ENCODE data around the gene CAMK1G.

CAMK1G gene

DNA sequence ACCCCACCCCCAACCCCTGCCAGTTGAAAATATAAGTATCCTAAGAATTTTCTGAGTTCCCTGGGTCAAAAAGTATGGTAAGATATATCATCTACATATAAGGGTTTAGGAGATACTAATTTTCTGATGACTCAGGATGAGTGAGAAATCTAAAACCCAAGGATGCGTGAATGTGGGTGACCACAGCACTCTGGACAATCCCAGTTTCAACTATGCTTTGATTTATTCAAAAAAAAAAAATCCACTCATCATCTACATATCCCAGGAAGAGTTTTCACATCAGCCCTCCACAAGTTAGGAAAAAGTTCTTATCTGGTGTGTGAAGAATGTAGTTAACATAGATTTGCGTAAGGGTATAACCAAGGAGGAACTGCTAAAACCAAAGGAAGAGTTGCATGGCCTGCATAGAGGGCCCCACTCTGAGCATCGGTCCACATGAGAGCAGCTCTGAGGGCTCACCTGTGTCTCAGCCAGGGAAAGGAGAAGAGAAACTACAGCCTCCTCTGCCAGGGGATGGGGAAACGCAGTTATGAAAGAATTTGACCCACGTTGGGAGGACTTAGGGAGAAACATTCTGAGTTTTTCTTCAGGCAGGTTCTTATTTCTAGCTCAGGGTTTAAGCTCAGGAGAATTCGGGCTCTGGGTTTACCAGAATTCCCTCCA lies 50.0 kb downstream of the CAMK1G start:
- no peak for DNase-seq (ENCODE audit: low read depth)
- H3K4me3 ChIP-seq (ENCODE audit: low read length) = no peak overlapping the region
- TF ChIP-seq, protein P1, sequence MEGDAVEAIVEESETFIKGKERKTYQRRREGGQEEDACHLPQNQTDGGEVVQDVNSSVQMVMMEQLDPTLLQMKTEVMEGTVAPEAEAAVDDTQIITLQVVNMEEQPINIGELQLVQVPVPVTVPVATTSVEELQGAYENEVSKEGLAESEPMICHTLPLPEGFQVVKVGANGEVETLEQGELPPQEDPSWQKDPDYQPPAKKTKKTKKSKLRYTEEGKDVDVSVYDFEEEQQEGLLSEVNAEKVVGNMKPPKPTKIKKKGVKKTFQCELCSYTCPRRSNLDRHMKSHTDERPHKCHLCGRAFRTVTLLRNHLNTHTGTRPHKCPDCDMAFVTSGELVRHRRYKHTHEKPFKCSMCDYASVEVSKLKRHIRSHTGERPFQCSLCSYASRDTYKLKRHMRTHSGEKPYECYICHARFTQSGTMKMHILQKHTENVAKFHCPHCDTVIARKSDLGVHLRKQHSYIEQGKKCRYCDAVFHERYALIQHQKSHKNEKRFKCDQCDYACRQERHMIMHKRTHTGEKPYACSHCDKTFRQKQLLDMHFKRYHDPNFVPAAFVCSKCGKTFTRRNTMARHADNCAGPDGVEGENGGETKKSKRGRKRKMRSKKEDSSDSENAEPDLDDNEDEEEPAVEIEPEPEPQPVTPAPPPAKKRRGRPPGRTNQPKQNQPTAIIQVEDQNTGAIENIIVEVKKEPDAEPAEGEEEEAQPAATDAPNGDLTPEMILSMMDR (conservative IDR thresholded peaks at IDR 0.05; ENCODE audit: low read depth, low read length) = no peak

- TF ChIP-seq, protein P1 (conservative IDR thresholded peaks at IDR 0.05; ENCODE audit: low read depth, low read length) = no peak
- DNase-seq (ENCODE audit: low read depth) = no peak
- H3K4me3 ChIP-seq (ENCODE audit: low read length) = no peak overlapping the region
These were observed 50.7 kb downstream of the CAMK1G start for GRCh38 chr1:209634005-209634737.

DNA sequence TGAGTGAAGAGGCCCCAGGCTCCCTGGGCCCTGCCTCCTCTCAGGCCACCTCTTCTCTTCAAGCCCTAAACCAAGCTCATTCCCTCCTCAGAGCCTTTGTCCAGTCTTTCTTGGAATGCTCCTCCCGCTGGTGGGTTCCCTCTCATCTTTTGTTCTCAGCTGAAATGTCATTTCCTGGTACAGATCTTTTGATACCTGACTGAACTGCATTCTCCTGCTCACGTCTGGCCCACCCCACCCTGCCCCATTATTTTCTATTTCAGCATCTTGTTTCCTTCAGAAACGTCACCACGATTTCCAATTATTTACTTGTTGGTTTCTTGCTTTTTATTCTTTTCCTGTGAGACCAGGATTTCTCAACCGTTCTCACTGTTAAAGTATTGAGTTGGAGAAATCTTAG lies 52.3 kb downstream of the CAMK1G start:
- no peak overlapping the region for H3K4me3 ChIP-seq (ENCODE audit: low read length)
- TF ChIP-seq, protein P1 (conservative IDR thresholded peaks at IDR 0.05; ENCODE audit: low read depth, low read length) = no peak
- DNase-seq (ENCODE audit: low read depth) = no peak

DNA sequence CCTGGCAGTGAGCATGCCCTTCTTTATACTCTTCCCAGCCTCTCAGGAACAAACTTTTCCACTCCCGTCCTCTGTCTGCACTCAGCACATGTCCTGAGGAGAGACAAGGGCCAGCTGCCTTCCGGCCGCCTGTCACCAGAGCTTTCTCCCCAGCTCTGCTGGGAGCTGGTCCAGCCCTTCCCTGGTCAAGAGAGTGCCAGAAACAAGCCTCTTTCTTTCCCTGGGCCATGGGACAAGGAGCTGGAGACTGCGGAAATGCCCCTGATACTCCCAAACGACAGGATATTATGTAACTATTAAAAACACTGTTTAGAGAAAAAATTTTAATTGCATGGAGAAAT lies 58.3 kb downstream of the CAMK1G start:
- no peak for DNase-seq (ENCODE audit: low read depth)
- TF ChIP-seq, protein P1 (conservative IDR thresholded peaks at IDR 0.05; ENCODE audit: low read depth, low read length) = no peak
- H3K4me3 ChIP-seq (ENCODE audit: low read length) = no peak overlapping the region

- no peak for DNase-seq (ENCODE audit: low read depth)
- no peak overlapping the region for H3K4me3 ChIP-seq (ENCODE audit: low read length)
- TF ChIP-seq, protein P1 (conservative IDR thresholded peaks at IDR 0.05; ENCODE audit: low read depth, low read length) = no peak
These were observed 59.3 kb downstream of the CAMK1G start for GRCh38 chr1:209642816-209643215.

DNA sequence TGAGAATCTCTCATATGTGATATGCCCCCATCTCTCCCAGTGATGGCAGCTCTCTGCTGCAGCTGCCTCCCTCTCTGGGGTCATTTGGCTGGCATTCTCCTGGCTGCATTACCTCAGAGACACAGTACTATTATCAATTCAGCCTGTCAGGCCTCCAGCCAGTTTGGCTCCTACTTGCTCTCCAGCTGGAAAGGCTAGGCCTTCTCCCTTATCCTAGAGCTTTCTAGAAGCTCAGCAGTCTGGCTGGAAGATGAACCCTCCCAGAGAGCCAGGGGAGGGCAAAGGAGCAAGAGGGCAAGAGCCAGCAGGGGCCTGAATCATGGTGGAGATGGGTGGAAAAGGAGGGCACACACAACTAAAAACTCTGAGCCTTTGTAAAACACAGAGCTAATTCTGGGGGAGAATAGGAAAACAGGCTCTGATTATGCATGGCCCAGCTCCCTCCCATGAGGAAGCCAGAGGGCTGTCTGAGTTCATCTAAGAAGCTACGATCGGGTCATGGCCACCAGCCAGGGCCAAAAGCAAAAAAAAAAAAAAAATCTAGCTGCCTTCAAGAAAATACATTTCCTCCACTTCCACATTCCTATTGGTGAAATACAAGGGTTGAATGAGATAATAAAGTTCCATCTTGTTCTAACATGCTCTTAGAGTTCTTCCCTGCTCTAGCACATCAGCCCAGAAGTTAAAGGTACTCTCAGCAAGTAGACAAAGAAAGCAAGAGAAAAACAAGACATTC lies 59.9 kb downstream of the CAMK1G start:
- no peak for DNase-seq (ENCODE audit: low read depth)
- H3K4me3 ChIP-seq (ENCODE audit: low read length) = no peak overlapping the region
- TF ChIP-seq, protein P1 (conservative IDR thresholded peaks at IDR 0.05; ENCODE audit: low read depth, low read length) = no peak

All from retinal pigment epithelial cell (primary cell).